OCI-LY7 (cell line): ENCODE data around the gene ERMP1.

Experiments used
- EZH2phosphoT487 ChIP-seq: fragments of 200-600 bp; sonication (generic); IDR thresholded peaks from 2 replicates; pipeline ENCODE4 v1.6.1; 2018; ENCODE audit warnings: low read depth, borderline replicate concordance, mild to moderate bottlenecking, mixed run types, antibody characterized with exemption, low read length, moderate library complexity, mixed read lengths
- TF ChIP-seq, protein P1 (sequence below): fragments of 200-600 bp; sonication (generic); conservative IDR thresholded peaks from 2 replicates; pipeline ENCODE4 v1.5.1; 2014; ENCODE audit warnings: mild to moderate bottlenecking, antibody characterized with exemption, low read length, moderate library complexity, mixed read lengths

DNA sequence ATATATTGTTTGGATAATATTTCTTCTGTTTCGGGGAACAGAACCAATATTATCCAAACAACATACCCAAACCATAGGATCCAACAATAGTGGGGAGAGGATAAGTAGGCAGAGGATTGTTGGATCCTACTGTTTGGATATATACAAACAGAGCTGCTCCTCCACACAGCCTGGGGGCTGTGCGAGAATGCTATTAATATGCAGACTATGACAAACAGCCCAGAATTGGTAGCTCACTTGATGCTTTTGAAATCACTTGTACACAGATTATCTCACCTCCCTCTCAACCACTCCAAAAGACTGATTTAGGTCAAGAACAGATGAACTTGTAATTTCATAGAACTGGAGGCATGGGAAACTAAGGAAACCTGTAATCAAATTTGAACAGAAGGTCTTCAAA is 33.4 kb upstream of the ERMP1 start:
- TF ChIP-seq, protein P1, sequence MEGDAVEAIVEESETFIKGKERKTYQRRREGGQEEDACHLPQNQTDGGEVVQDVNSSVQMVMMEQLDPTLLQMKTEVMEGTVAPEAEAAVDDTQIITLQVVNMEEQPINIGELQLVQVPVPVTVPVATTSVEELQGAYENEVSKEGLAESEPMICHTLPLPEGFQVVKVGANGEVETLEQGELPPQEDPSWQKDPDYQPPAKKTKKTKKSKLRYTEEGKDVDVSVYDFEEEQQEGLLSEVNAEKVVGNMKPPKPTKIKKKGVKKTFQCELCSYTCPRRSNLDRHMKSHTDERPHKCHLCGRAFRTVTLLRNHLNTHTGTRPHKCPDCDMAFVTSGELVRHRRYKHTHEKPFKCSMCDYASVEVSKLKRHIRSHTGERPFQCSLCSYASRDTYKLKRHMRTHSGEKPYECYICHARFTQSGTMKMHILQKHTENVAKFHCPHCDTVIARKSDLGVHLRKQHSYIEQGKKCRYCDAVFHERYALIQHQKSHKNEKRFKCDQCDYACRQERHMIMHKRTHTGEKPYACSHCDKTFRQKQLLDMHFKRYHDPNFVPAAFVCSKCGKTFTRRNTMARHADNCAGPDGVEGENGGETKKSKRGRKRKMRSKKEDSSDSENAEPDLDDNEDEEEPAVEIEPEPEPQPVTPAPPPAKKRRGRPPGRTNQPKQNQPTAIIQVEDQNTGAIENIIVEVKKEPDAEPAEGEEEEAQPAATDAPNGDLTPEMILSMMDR: no peak
- TF ChIP-seq EZH2phosphoT487: no peak
